Neuronal stem cell (in vitro differentiated cells): ENCODE results near the gene DENND5B.

ENCODE experiments used
- DNase-seq: peaks from one replicate; pipeline ENCODE4 v3.0.0-alpha.2; 2013; ENCODE audit warnings: low spot score
- H2AFZ ChIP-seq: one replicate; pipeline ENCODE4 v1.6.1; 2013; ENCODE audit warnings: mild to moderate bottlenecking, low read length, inconsistent platforms
- H2AK5ac ChIP-seq: 2 replicates; pipeline ENCODE4 v1.6.1; 2013; ENCODE audit warnings: low read depth, mild to moderate bottlenecking, inconsistent platforms, low read length, moderate library complexity, mixed read lengths
- H2BK120ac ChIP-seq: 2 replicates; pipeline ENCODE4 v1.6.1; 2013; ENCODE audit warnings: low read depth, mild to moderate bottlenecking, inconsistent platforms, low read length, moderate library complexity, mixed read lengths
- H2BK12ac ChIP-seq: one replicate; pipeline ENCODE4 v1.6.1; 2013; ENCODE audit warnings: low read length, inconsistent platforms
- H2BK15ac ChIP-seq: 2 replicates; pipeline ENCODE4 v1.6.1; 2013; ENCODE audit warnings: mild to moderate bottlenecking, low read length, inconsistent platforms, mixed read lengths
- H2BK5ac ChIP-seq: one replicate; pipeline ENCODE4 v1.6.1; 2013; ENCODE audit warnings: inconsistent platforms, mild to moderate bottlenecking, low read length, moderate library complexity
- H3K14ac ChIP-seq: one replicate; pipeline ENCODE4 v1.6.1; 2013; ENCODE audit warnings: low read length, inconsistent platforms
- H3K18ac ChIP-seq: 2 replicates; pipeline ENCODE4 v1.6.1; 2013; ENCODE audit warnings: low read length, inconsistent platforms
- H3K23ac ChIP-seq: 2 replicates; pipeline ENCODE4 v1.6.1; 2013; ENCODE audit warnings: low read depth, mild to moderate bottlenecking, mixed read lengths, low read length, inconsistent platforms; ENCODE audit not compliant: poor library complexity
- H3K27ac ChIP-seq: replicated peaks from 3 replicates; pipeline ENCODE4 v1.5.1; 2013; ENCODE audit warnings: low read length, inconsistent platforms
- H3K27me3 ChIP-seq, 3 experiments: 2 replicates each; pipeline ENCODE4 v1.6.1; 2013; ENCODE audit warnings: low read length in 3 of 3, mild to moderate bottlenecking in 2 of 3, inconsistent platforms in 1 of 3, low read depth in 1 of 3, mixed read lengths in 1 of 3, moderate library complexity in 1 of 3; ENCODE audit not compliant: control insufficient read depth in 3 of 3, insufficient read depth in 3 of 3
- H3K36me3 ChIP-seq, 2 donors: replicated peaks in 1 of 2; 2 replicates each; pipeline ENCODE4 v1.6.1; 2013; ENCODE audit warnings: low read length in 2 of 2; ENCODE audit not compliant: control insufficient read depth in 2 of 2, insufficient read depth in 2 of 2
- H3K4ac ChIP-seq: 2 replicates; pipeline ENCODE4 v1.6.1; 2013; ENCODE audit warnings: inconsistent platforms, mild to moderate bottlenecking, low read length, moderate library complexity
- H3K4me1 ChIP-seq, 2 donors: 1 replicate in 1 of 2; 2 replicates in 1 of 2; pipeline ENCODE4 v1.6.1; 2013; ENCODE audit warnings: low read length in 2 of 2, low read depth in 1 of 2; ENCODE audit not compliant: control insufficient read depth in 2 of 2, insufficient read depth in 1 of 2
- H3K4me2 ChIP-seq: one replicate; pipeline ENCODE4 v1.6.1; 2013; ENCODE audit warnings: mild to moderate bottlenecking, low read length, inconsistent platforms; ENCODE audit not compliant: insufficient read depth, poor library complexity, severe bottlenecking
- H3K4me3 ChIP-seq, 2 donors: 2 replicates each; pipeline ENCODE4 v1.5.1; 2013; ENCODE audit warnings: low read length in 2 of 2, mild to moderate bottlenecking in 2 of 2, inconsistent platforms in 1 of 2, moderate library complexity in 1 of 2
- H3K79me1 ChIP-seq: one replicate; pipeline ENCODE4 v1.6.1; 2013; ENCODE audit warnings: low read depth, mild to moderate bottlenecking, inconsistent platforms, low read length, moderate library complexity
- H3K9ac ChIP-seq: one replicate; pipeline ENCODE4 v1.6.1; 2013; ENCODE audit warnings: mild to moderate bottlenecking, low read depth, low read length, inconsistent platforms; ENCODE audit not compliant: poor library complexity
- H3K9me3 ChIP-seq, 2 donors: replicated peaks in 1 of 2; 2 replicates each; pipeline versions ENCODE3 to v1.6.1; 2013; ENCODE audit warnings: low read length in 2 of 2, mild to moderate bottlenecking in 2 of 2, inconsistent platforms in 1 of 2, low read depth in 1 of 2, mixed read lengths in 1 of 2, moderate library complexity in 1 of 2; ENCODE audit not compliant: control insufficient read depth in 2 of 2, insufficient read depth in 1 of 2
- H4K8ac ChIP-seq: one replicate; pipeline ENCODE4 v1.6.1; 2013; ENCODE audit warnings: low read depth, mild to moderate bottlenecking, inconsistent platforms, low read length, moderate library complexity
- H4K91ac ChIP-seq: one replicate; pipeline ENCODE4 v1.6.1; 2013; ENCODE audit warnings: low read length, low read depth, mild to moderate bottlenecking, inconsistent platforms; ENCODE audit not compliant: poor library complexity
- WGBS, 2 donors: extraction: QIAGEN DNeasy Blood & Tissue Kit; methylation state at CpG; one replicate each; pipeline ENCODE4 v1.1.7; 2013; ENCODE audit warnings: missing lambda C conversion rate in 2 of 2, mixed read lengths in 1 of 2; ENCODE audit not compliant: insufficient read length in 2 of 2, insufficient replicate concordance in 1 of 2; ENCODE audit errors: extremely low coverage in 2 of 2; 5-methylcytosine and 5-hydroxymethylcytosine counted together

DENND5B gene

DNA sequence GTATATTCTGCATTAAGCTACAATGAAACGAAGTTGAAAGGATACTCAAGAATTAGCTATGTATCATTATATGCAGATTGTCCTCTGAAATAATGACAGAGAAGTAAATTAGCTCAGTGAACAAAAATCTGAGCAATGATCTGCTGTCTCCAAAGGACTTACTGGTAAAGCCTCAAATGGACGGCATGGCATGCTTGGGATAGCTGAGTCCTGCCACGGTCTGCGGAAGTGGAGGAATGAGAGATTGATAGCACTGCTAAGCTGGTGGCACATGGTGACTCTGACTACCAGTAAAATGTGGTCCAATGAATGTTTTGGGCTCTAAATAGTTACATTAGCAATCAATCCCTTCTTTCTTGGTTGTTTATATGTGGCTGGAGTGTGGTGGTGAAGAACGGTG is 3.7 kb upstream of the DENND5B start:
- Histone ChIP-seq H3K36me3 (no peaks in the 10 kb centered on the region), H2BK15ac (no peak overlapping the region), H2AFZ (no peak overlapping the region), H3K4me3 (no peak overlapping the region), H3K9me3 (no peaks in the 10 kb centered on the region), H2BK5ac (no peak overlapping the region), H3K79me1 (peaks cover 5% of the 10 kb centered on the region), H3K4me2 (no peak overlapping the region), H3K9ac (no peak overlapping the region), H3K14ac (no peak overlapping the region), H3K27ac (no peak overlapping the region), H3K23ac (no peak overlapping the region), H3K27me3 (no peaks in the 10 kb centered on the region), H2BK12ac (no peak overlapping the region), H3K4ac (no peak overlapping the region), H3K4me1 (peaks cover 2 to 6% of the 10 kb centered on the region in 2 donors), H3K18ac (no peak overlapping the region), H4K8ac (no peak overlapping the region), H2AK5ac (no peak overlapping the region), H2BK120ac (no peak overlapping the region), H4K91ac (no peak overlapping the region)
- DNase-seq = no peak
- WGBS, 2 donors = no CpG with 5 or more reads among the region's 5 CpGs

DNA sequence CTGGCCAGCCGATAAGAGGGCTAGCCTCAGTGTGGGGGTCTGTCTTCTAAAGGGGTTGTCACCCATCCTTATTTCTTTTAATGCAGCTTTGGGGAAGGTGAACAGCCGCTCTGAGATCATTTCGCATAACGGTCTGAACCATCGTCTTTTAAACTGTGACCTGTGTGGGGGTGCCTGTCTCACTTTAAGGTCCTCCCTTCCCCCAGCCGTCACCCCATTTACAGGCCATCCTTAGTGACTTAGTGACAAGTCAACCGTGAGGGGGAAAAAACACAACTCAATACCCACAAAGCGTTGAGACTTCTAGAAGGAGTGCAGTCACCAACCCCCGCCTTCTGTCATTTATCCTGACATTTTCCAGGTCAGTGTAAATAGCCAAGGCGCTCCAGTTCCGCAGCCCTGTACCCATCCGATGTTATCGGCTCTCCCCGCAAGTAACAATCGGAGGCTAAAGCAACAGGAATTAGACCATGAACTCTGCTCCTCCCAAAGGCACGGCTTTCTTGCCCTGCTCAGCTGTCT is 505 bp upstream of the DENND5B start:
- no peak overlapping the region for H4K91ac ChIP-seq
- no peak overlapping the region for H3K4ac ChIP-seq
- H3K36me3 ChIP-seq = no peaks in the 10 kb centered on the region
- peak overlapping the region; percentile 91 for H2AFZ ChIP-seq
- peaks cover 0 to 13% of the 10 kb centered on the region in 2 donors for H3K9me3 ChIP-seq
- DNase-seq = no peak
- peak overlapping the region; percentile 8 for H2BK12ac ChIP-seq
- no peaks in the 10 kb centered on the region for H3K27me3 ChIP-seq
- H3K79me1 ChIP-seq = peaks cover 5% of the 10 kb centered on the region
- H2BK120ac ChIP-seq = no peak overlapping the region
- peaks cover 2 to 6% of the 10 kb centered on the region in 2 donors for H3K4me1 ChIP-seq
- peak overlapping the region; percentile 83 for H3K9ac ChIP-seq
- H3K18ac ChIP-seq = peak overlapping the region; percentile 95
- peak overlapping the region; percentile 90 for H3K23ac ChIP-seq
- peak overlapping the region; percentile 90 to 99 for H3K4me3 ChIP-seq
- peak overlapping the region; percentile 91 for H2BK5ac ChIP-seq
- peak overlapping the region; percentile 99 for H3K4me2 ChIP-seq
- no CpG with 5 or more reads among the region's 16 CpGs for WGBS, 2 donors
- H4K8ac ChIP-seq = no peak overlapping the region
- H3K14ac ChIP-seq = peak overlapping the region; percentile 51
- H3K27ac ChIP-seq = peak overlapping the region; percentile 49
- H2AK5ac ChIP-seq = no peak overlapping the region
- peak overlapping the region; percentile 55 for H2BK15ac ChIP-seq

DNA sequence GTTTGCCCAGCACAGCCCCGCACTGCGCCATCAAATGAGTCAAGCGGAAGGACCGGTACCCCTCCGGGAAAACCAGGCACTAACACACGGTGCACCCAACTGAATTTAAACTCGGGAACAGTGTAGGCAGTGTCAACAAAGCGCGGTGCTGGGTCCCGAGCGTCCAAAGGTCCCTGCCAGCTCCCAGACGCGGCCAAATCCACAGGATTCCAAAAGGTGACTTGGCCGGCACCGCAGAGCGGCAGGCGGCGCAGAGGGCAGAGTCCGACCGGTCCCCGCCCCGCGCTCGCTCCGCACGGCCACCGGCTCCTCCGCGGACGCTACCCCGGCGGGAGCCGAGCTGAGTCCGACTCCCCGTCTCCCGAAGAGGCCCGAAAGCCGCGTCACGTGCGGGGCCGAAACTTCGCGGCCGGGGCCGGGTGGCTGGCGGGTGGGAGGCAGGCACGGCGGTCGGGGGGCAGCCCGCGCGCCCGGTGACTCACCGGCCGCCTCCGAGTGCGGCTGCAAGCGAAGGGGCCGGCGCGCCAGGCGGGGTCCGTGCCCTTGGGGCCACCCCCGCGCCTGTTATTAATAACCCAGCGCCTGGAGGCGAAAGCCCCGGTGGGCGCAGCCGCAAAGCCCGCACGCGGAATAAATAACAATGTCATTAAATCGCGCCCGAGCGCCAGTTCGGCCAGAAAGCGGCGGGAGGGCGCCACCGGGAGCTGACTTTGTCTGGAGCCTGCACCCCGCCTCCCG is 863 bp downstream of the DENND5B start:
- Histone ChIP-seq H3K27ac (peak overlapping the region; percentile 87), H2BK5ac (peak overlapping the region; percentile 91), H3K79me1 (peaks cover 5% of the 10 kb centered on the region), H3K4ac (no peak overlapping the region), H3K4me1 (peaks cover 2 to 7% of the 10 kb centered on the region in 2 donors), H4K8ac (no peak overlapping the region), H3K36me3 (no peaks in the 10 kb centered on the region), H2BK12ac (no peak overlapping the region), H2BK120ac (peak overlapping the region; percentile 88), H2BK15ac (peak overlapping the region; percentile 49), H3K4me2 (peak overlapping the region; percentile 61), H3K14ac (peak overlapping the region; percentile 95), H2AFZ (peak overlapping the region; percentile 91), H3K4me3 (peak overlapping the region; percentile 90 to 99), H4K91ac (no peak overlapping the region), H2AK5ac (peak overlapping the region; percentile 81), H3K18ac (peak overlapping the region; percentile 99), H3K27me3 (no peaks in the 10 kb centered on the region), H3K9me3 (peaks cover 0 to 14% of the 10 kb centered on the region in 2 donors), H3K23ac (peak overlapping the region; percentile 67), H3K9ac (peak overlapping the region; percentile 95)
- no CpG with 5 or more reads among the region's 85 CpGs for WGBS, 2 donors
- peak; percentile 60 for DNase-seq

DNA sequence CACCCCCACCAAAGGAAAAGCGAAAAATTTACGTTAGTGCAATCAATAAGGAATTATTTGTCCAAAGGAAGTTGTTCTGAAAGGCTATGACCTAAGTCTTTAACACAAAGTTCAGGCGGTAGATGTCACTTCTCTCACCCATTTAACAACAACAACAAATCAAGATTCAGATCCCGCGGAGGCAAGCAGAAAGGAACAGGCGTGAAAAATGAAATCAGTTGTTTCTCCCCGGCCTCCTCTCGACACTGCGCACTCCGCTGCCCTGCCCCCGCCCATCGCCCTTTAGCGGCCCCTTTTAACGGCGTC is 1.4 kb downstream of the DENND5B start:
- Histone ChIP-seq H3K27ac (peak overlapping the region; percentile 87), H3K27me3 (no peaks in the 10 kb centered on the region), H3K4ac (no peak overlapping the region), H2BK15ac (peak overlapping the region; percentile 49), H3K14ac (no peak overlapping the region), H3K4me1 (peaks cover 2 to 11% of the 10 kb centered on the region in 2 donors), H3K9me3 (peaks cover 0 to 14% of the 10 kb centered on the region in 2 donors), H2BK5ac (no peak overlapping the region), H3K4me3 (peak overlapping the region; percentile 90 to 99), H4K91ac (no peak overlapping the region), H2AFZ (peak overlapping the region; percentile 91), H4K8ac (no peak overlapping the region), H3K9ac (peak overlapping the region; percentile 95), H2BK12ac (no peak overlapping the region), H3K23ac (peak overlapping the region; percentile 37), H2AK5ac (no peak overlapping the region), H3K18ac (peak overlapping the region; percentile 99), H2BK120ac (peak overlapping the region; percentile 88), H3K79me1 (peaks cover 5% of the 10 kb centered on the region), H3K4me2 (peak overlapping the region; percentile 48), H3K36me3 (no peaks in the 10 kb centered on the region)
- DNase-seq = no peak
- WGBS, 2 donors = no CpG with 5 or more reads among the region's 15 CpGs
